Measurements from ENCODE around the gene MAPRE3. TPM values are rescaled to one million over a fixed set of nuclear protein-coding genes. Genes with fewer than 3 reads are reported as not detected.

Gene MAPRE3
- total RNA-seq, 2 experiments from 2014 or later: 2.7 TPM

- no peak overlapping the region for H3K27ac Mint-ChIP-seq
- CTCF ChIA-PET: no interaction called here
- H3K4me1 Mint-ChIP-seq: no peaks in the 10 kb centered on the region
- H3K4me3 Mint-ChIP-seq: no peak overlapping the region
- peaks cover 7% of the 10 kb centered on the region for H3K27me3 Mint-ChIP-seq
- no peaks in the 10 kb centered on the region for H3K36me3 Mint-ChIP-seq (ENCODE audit: low read depth)
- POLR2A ChIA-PET: no interaction called here
- no peaks in the 10 kb centered on the region for H3K9me3 Mint-ChIP-seq
- no peak for DNase-seq
Measured at GRCh38 chr2:26997394-26997793, 27.0 kb downstream of the MAPRE3 start.

GRCh38 chr2:26998323-26998722 lies 27.9 kb downstream of the MAPRE3 start:
- no peak overlapping the region for H3K27ac Mint-ChIP-seq
- ChIA-PET CTCF (no interaction called here), POLR2A (no interaction called here)
- no peak for DNase-seq
- H3K4me3 Mint-ChIP-seq: no peak overlapping the region
- H3K27me3 Mint-ChIP-seq: peaks cover 7% of the 10 kb centered on the region
- no peaks in the 10 kb centered on the region for H3K36me3 Mint-ChIP-seq (ENCODE audit: low read depth)
- H3K4me1 Mint-ChIP-seq: no peaks in the 10 kb centered on the region
- no peaks in the 10 kb centered on the region for H3K9me3 Mint-ChIP-seq

- H3K27ac Mint-ChIP-seq: no peak overlapping the region
- H3K36me3 Mint-ChIP-seq (ENCODE audit: low read depth): no peaks in the 10 kb centered on the region
- no peaks in the 10 kb centered on the region for H3K4me1 Mint-ChIP-seq
- ChIA-PET CTCF (no interaction called here), POLR2A (no interaction called here)
- DNase-seq: no peak
- H3K27me3 Mint-ChIP-seq: peaks cover 9% of the 10 kb centered on the region
- H3K9me3 Mint-ChIP-seq: no peaks in the 10 kb centered on the region
- H3K4me3 Mint-ChIP-seq: no peak overlapping the region
Measured at GRCh38 chr2:27000228-27000627, 29.8 kb downstream of the MAPRE3 start.

GRCh38 chr2:27000995-27001394 lies 30.6 kb downstream of the MAPRE3 start:
- Mint-ChIP-seq H3K9me3 (no peaks in the 10 kb centered on the region), H3K4me3 (no peak overlapping the region), H3K36me3 (ENCODE audit: low read depth) (no peaks in the 10 kb centered on the region), H3K4me1 (no peaks in the 10 kb centered on the region), H3K27me3 (peaks cover 12% of the 10 kb centered on the region), H3K27ac (no peak overlapping the region)
- POLR2A ChIA-PET: no interaction called here
- DNase-seq: no peak
- CTCF ChIA-PET: no interaction called here

- no peak for DNase-seq
- POLR2A ChIA-PET: no interaction called here
- H3K4me1 Mint-ChIP-seq: no peaks in the 10 kb centered on the region
- H3K27ac Mint-ChIP-seq: no peak overlapping the region
- CTCF ChIA-PET: no interaction called here
- H3K9me3 Mint-ChIP-seq: no peaks in the 10 kb centered on the region
- peaks cover 15% of the 10 kb centered on the region for H3K27me3 Mint-ChIP-seq
- no peak overlapping the region for H3K4me3 Mint-ChIP-seq
- no peaks in the 10 kb centered on the region for H3K36me3 Mint-ChIP-seq (ENCODE audit: low read depth)
Measured at GRCh38 chr2:27001950-27002349, 31.5 kb downstream of the MAPRE3 start.

GRCh38 chr2:27003007-27003406 lies 32.6 kb downstream of the MAPRE3 start:
- CTCF ChIA-PET: interaction anchor here (2.5 kb wide), 1 partner anchor 41 kb away, joined by 9 read pairs; no protein-coding TSS in a partner anchor
- Mint-ChIP-seq H3K9me3 (no peaks in the 10 kb centered on the region), H3K4me1 (no peaks in the 10 kb centered on the region), H3K27me3 (peaks cover 23% of the 10 kb centered on the region), H3K27ac (no peak overlapping the region), H3K4me3 (no peak overlapping the region), H3K36me3 (ENCODE audit: low read depth) (no peaks in the 10 kb centered on the region)
- POLR2A ChIA-PET: no interaction called here
- DNase-seq: no peak

- Mint-ChIP-seq H3K4me1 (no peaks in the 10 kb centered on the region), H3K27me3 (peaks cover 24% of the 10 kb centered on the region), H3K27ac (no peak overlapping the region), H3K4me3 (no peak overlapping the region), H3K9me3 (no peaks in the 10 kb centered on the region), H3K36me3 (ENCODE audit: low read depth) (no peaks in the 10 kb centered on the region)
- DNase-seq: no peak
- CTCF ChIA-PET: interaction anchor here (0.7 to 2.5 kb wide), 3 partner anchors 12 to 42 kb away, joined by 4 to 9 read pairs (median 6); no protein-coding TSS in a partner anchor
- POLR2A ChIA-PET: no interaction called here
Measured at GRCh38 chr2:27003857-27004256, 33.4 kb downstream of the MAPRE3 start.

- DNase-seq: no peak
- H3K4me1 Mint-ChIP-seq: peaks cover 7% of the 10 kb centered on the region
- no peak overlapping the region for H3K27ac Mint-ChIP-seq
- no peaks in the 10 kb centered on the region for H3K36me3 Mint-ChIP-seq (ENCODE audit: low read depth)
- peaks cover 25% of the 10 kb centered on the region for H3K27me3 Mint-ChIP-seq
- no peak overlapping the region for H3K4me3 Mint-ChIP-seq
- H3K9me3 Mint-ChIP-seq: no peaks in the 10 kb centered on the region
- ChIA-PET CTCF (interaction anchor here (0.6 to 1.0 kb wide), 3 partner anchors 9 to 45 kb away, joined by 3 read pairs; no protein-coding TSS in a partner anchor), POLR2A (no interaction called here)
Measured at GRCh38 chr2:27006602-27007415, 36.4 kb downstream of the MAPRE3 start.

GRCh38 chr2:27007416-27008374 lies 37.3 kb downstream of the MAPRE3 start:
- no peak for DNase-seq
- CTCF ChIA-PET: interaction anchor here (1.0 kb wide), 1 partner anchor 46 kb away, joined by 3 read pairs; no protein-coding TSS in a partner anchor
- Mint-ChIP-seq H3K27ac (no peak overlapping the region), H3K4me1 (peaks cover 7% of the 10 kb centered on the region), H3K27me3 (peaks cover 25% of the 10 kb centered on the region), H3K4me3 (no peak overlapping the region), H3K36me3 (ENCODE audit: low read depth) (no peaks in the 10 kb centered on the region), H3K9me3 (no peaks in the 10 kb centered on the region)
- POLR2A ChIA-PET: no interaction called here

GRCh38 chr2:27008678-27009077 lies 38.2 kb downstream of the MAPRE3 start:
- no peaks in the 10 kb centered on the region for H3K9me3 Mint-ChIP-seq
- peaks cover 7% of the 10 kb centered on the region for H3K4me1 Mint-ChIP-seq
- H3K36me3 Mint-ChIP-seq (ENCODE audit: low read depth): no peaks in the 10 kb centered on the region
- H3K27ac Mint-ChIP-seq: no peak overlapping the region
- CTCF ChIA-PET: interaction anchor here (1.9 kb wide), 1 partner anchor 162 kb away, joined by 4 read pairs; no protein-coding TSS in a partner anchor
- no peak overlapping the region for H3K4me3 Mint-ChIP-seq
- POLR2A ChIA-PET: no interaction called here
- DNase-seq: no peak
- peaks cover 25% of the 10 kb centered on the region for H3K27me3 Mint-ChIP-seq

- Mint-ChIP-seq H3K27me3 (peaks cover 25% of the 10 kb centered on the region), H3K4me1 (peaks cover 7% of the 10 kb centered on the region), H3K27ac (no peak overlapping the region), H3K9me3 (no peaks in the 10 kb centered on the region), H3K36me3 (ENCODE audit: low read depth) (no peaks in the 10 kb centered on the region), H3K4me3 (no peak overlapping the region)
- ChIA-PET POLR2A (no interaction called here), CTCF (interaction anchor here (1.9 kb wide), 1 partner anchor 163 kb away, joined by 4 read pairs; no protein-coding TSS in a partner anchor)
- no peak for DNase-seq
Measured at GRCh38 chr2:27009083-27009482, 38.6 kb downstream of the MAPRE3 start.

GRCh38 chr2:27009716-27010115 lies 39.3 kb downstream of the MAPRE3 start:
- ChIA-PET CTCF (interaction anchor here (0.9 to 1.9 kb wide), 2 partner anchors 48 to 164 kb away, joined by 3 to 4 read pairs; no protein-coding TSS in a partner anchor), POLR2A (no interaction called here)
- Mint-ChIP-seq H3K4me3 (no peak overlapping the region), H3K36me3 (ENCODE audit: low read depth) (no peaks in the 10 kb centered on the region), H3K27me3 (peaks cover 24% of the 10 kb centered on the region), H3K4me1 (peaks cover 7% of the 10 kb centered on the region), H3K27ac (no peak overlapping the region), H3K9me3 (no peaks in the 10 kb centered on the region)
- DNase-seq: no peak

- Mint-ChIP-seq H3K36me3 (ENCODE audit: low read depth) (no peaks in the 10 kb centered on the region), H3K4me1 (peaks cover 7% of the 10 kb centered on the region), H3K27ac (no peak overlapping the region), H3K4me3 (no peak overlapping the region), H3K27me3 (peaks cover 24% of the 10 kb centered on the region), H3K9me3 (no peaks in the 10 kb centered on the region)
- DNase-seq: no peak
- CTCF ChIA-PET: interaction anchor here (0.9 to 1.9 kb wide), 2 partner anchors 48 to 164 kb away, joined by 3 to 4 read pairs; no protein-coding TSS in a partner anchor
- POLR2A ChIA-PET: no interaction called here
Measured at GRCh38 chr2:27010139-27010538, 39.7 kb downstream of the MAPRE3 start.

Measured in activated CD4-positive, alpha-beta memory T cell treated with anti-CD3 and anti-CD28 coated beads, Interleukin-2, amount 10 ng/mL, durations not matched to agents 7 days and 5 days (primary cell).